SK-N-SH treated with all-trans-retinoic acid at 6 μM for 48 hours (cell line): Measurements from ENCODE around the gene PPP2R5D.

ENCODE experiments used
- ARNTL ChIP-seq: fragments of 450-650 bp; formaldehyde crosslinking; IDR thresholded peaks from 2 replicates; pipeline ENCODE4 v1.5.0; 2020; ENCODE audit warnings: low read depth, mild to moderate bottlenecking, moderate library complexity, borderline replicate concordance
- BACH2 ChIP-seq: fragments of 250-450 bp; sonication (Bioruptor Pico); IDR thresholded peaks from 2 replicates; pipeline ENCODE4 v1.9.0; 2021; ENCODE audit warnings: mild to moderate bottlenecking, borderline replicate concordance
- CSDC2 ChIP-seq: fragments of 250-450 bp; sonication (Bioruptor Pico); IDR thresholded peaks from 2 replicates; pipeline ENCODE4 v1.5.0; 2020; ENCODE audit warnings: mild to moderate bottlenecking, moderate library complexity
- PATZ1 ChIP-seq: fragments of 250-450 bp; sonication (Bioruptor Pico); IDR thresholded peaks from 2 replicates; pipeline ENCODE4 v1.8.0; 2020; ENCODE audit warnings: mild to moderate bottlenecking, moderate library complexity, borderline replicate concordance
- RARB ChIP-seq: fragments of 250-450 bp; sonication (Bioruptor Pico); IDR thresholded peaks from 2 replicates; pipeline ENCODE4 v1.8.0; 2021; ENCODE audit warnings: mild to moderate bottlenecking, moderate library complexity
- TCF4 ChIP-seq: fragments of 250-450 bp; sonication (Bioruptor Pico); IDR thresholded peaks from 2 replicates; pipeline ENCODE4 v1.8.0; 2021; ENCODE audit warnings: mild to moderate bottlenecking, moderate library complexity, borderline replicate concordance
- TOX ChIP-seq: fragments of 250-450 bp; sonication (Bioruptor Pico); IDR thresholded peaks from 2 replicates; pipeline ENCODE4 v1.8.0; 2021; ENCODE audit warnings: mild to moderate bottlenecking, moderate library complexity, borderline replicate concordance
- ZC3H10 ChIP-seq: fragments of 250-450 bp; sonication (Bioruptor Pico); IDR thresholded peaks from 2 replicates; pipeline ENCODE4 v1.5.1; 2021; ENCODE audit warnings: mild to moderate bottlenecking, moderate library complexity
- ZFP3 ChIP-seq: fragments of 250-450 bp; sonication (Bioruptor Pico); IDR thresholded peaks from 2 replicates; pipeline ENCODE4 v1.5.0; 2020; ENCODE audit warnings: mild to moderate bottlenecking, moderate library complexity
- ZFP30 ChIP-seq: fragments of 450-650 bp; formaldehyde crosslinking; IDR thresholded peaks from 2 replicates; pipeline ENCODE4 v1.5.0; 2022; ENCODE audit warnings: mild to moderate bottlenecking, moderate library complexity
- ZNF70 ChIP-seq: fragments of 450-650 bp; formaldehyde crosslinking; IDR thresholded peaks from 2 replicates; pipeline ENCODE4 v1.5.0; 2020; ENCODE audit warnings: mild to moderate bottlenecking, moderate library complexity
- ZNF8 ChIP-seq: fragments of 450-650 bp; formaldehyde crosslinking; IDR thresholded peaks from 2 replicates; pipeline ENCODE4 v1.5.0; 2020; ENCODE audit warnings: mild to moderate bottlenecking, moderate library complexity
- TF ChIP-seq, protein P1 (sequence below): fragments of 250-450 bp; sonication (Bioruptor Pico); IDR thresholded peaks from 2 replicates; pipeline ENCODE4 v1.5.1; 2020; ENCODE audit warnings: low read depth, mild to moderate bottlenecking, moderate library complexity

- TF ChIP-seq PATZ1 (CRISPR knock-in tag) (no peak), ZNF8 (no peak), ZC3H10 (no peak), ZNF70 (CRISPR knock-in tag) (no peak), ZFP3 (CRISPR knock-in tag) (no peak), ZFP30 (CRISPR knock-in tag) (no peak), RARB (CRISPR knock-in tag) (no peak), TOX (CRISPR knock-in tag) (no peak), CSDC2 (no peak), ARNTL (CRISPR knock-in tag) (no peak), TCF4 (no peak), BACH2 (CRISPR knock-in tag) (no peak)
- TF ChIP-seq, protein P1, sequence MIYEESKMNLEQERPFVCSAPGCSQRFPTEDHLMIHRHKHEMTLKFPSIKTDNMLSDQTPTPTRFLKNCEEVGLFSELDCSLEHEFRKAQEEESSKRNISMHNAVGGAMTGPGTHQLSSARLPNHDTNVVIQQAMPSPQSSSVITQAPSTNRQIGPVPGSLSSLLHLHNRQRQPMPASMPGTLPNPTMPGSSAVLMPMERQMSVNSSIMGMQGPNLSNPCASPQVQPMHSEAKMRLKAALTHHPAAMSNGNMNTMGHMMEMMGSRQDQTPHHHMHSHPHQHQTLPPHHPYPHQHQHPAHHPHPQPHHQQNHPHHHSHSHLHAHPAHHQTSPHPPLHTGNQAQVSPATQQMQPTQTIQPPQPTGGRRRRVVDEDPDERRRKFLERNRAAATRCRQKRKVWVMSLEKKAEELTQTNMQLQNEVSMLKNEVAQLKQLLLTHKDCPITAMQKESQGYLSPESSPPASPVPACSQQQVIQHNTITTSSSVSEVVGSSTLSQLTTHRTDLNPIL (CRISPR knock-in tag) = no peak
Measured at GRCh38 chr6:42984001-42984923, at the start of gene PPP2R5D.
